BJ (cell line): Measurements from ENCODE around the gene GPT2. TPM values are rescaled to one million over a fixed set of nuclear protein-coding genes. Genes with fewer than 3 reads are reported as not detected.

Experiments used
- CTCF ChIA-PET: fragments of 350-600 bp; formaldehyde crosslinking; extraction: SDS; loops from one replicate; lab custom pipeline; 2021; ENCODE audit warnings: antibody characterized with exemption, inconsistent platforms; lab: Yijun Ruan, JAX
- POLR2A ChIA-PET: fragments of 300-600 bp; sonication (Branson Sonifier 250); formaldehyde crosslinking; extraction: SDS; loops from one replicate; lab custom pipeline; 2021; ENCODE audit warnings: antibody characterized with exemption; lab: Charles Lee
- DNase-seq: peaks from one replicate; pipeline ENCODE4 v3.0.0-alpha.2; 2011; ENCODE audit warnings: low read depth
- H3K27me3 ChIP-seq: 2 replicates; pipeline ENCODE4 v1.6.0; 2011; ENCODE audit warnings: low read length; ENCODE audit not compliant: control insufficient read depth, insufficient read depth
- H3K36me3 ChIP-seq: 2 replicates; pipeline ENCODE4 v1.5.1; 2011; ENCODE audit warnings: low read length; ENCODE audit not compliant: control insufficient read depth, insufficient read depth
- H3K4me3 ChIP-seq: 2 replicates; pipeline ENCODE4 v1.5.1; 2011; ENCODE audit warnings: low read depth, mild to moderate bottlenecking, control low read depth, low read length
- CTCF ChIP-seq: IDR thresholded peaks from 2 replicates; pipeline ENCODE4 v1.5.1; 2011; ENCODE audit warnings: low read depth, mild to moderate bottlenecking, control low read depth, inconsistent platforms, low read length, moderate library complexity; ENCODE audit not compliant: insufficient read depth
- polyA plus RNA-seq: library from polyadenylated mRNA; depleted of rRNA; stranded (reverse); fragments of >200 nt; gene quantifications from 2 replicates; pipeline ENCODE4 v1.2.3, GENCODE V29; 2011

GPT2 gene
- polyA plus RNA-seq, 1 experiment: 34.1 TPM

DNA sequence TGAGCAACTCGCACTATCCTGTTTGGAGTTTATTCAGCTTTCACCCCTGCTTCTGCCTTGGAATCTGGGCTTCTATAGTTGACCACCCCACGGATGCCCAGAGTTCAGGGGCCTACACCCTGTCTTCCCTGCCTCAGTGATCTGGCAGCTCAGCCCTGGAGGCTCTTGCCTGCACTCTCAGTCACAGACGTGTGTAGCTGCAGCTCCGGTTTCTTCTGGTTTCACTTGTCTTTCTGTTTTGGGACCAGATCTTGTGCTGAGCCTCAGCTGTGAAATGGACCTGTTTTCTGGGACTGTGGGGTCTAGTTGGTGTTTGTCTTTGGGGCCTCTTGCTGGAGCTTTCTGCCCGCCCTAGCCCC lies 5.8 kb downstream of the GPT2 start:
- ChIA-PET POLR2A (interaction anchor here (0.5 kb wide), 1 partner anchor 30 kb away, joined by 4 read pairs; no protein-coding TSS in a partner anchor), CTCF (interaction anchor here (0.7 to 1.3 kb wide), 3 partner anchors 18 to 36 kb away, joined by 3 read pairs; no protein-coding TSS in a partner anchor)
- no peak overlapping the region for H3K4me3 ChIP-seq
- no peak for TF ChIP-seq CTCF
- H3K27me3 ChIP-seq: no peaks in the 10 kb centered on the region
- peaks cover 2% of the 10 kb centered on the region; the same call in 1 of the 2 replicates for H3K36me3 ChIP-seq
- no peak for DNase-seq

- CTCF ChIA-PET: interaction anchor here (0.7 to 0.8 kb wide), 2 partner anchors 15 to 17 kb away, joined by 3 read pairs; no protein-coding TSS in a partner anchor
- POLR2A ChIA-PET: interaction anchor here (0.7 kb wide), 1 partner anchor 117 kb away, joined by 4 read pairs; no protein-coding TSS in a partner anchor
- Histone ChIP-seq H3K36me3 (peaks cover 2% of the 10 kb centered on the region; the same call in 1 of the 2 replicates), H3K27me3 (no peaks in the 10 kb centered on the region), H3K4me3 (no peak overlapping the region)
- no peak for TF ChIP-seq CTCF
- no peak for DNase-seq
These were observed 7.7 kb downstream of the GPT2 start for GRCh38 chr16:46891910-46892309.

- Histone ChIP-seq H3K36me3 (peaks cover 9% of the 10 kb centered on the region), H3K4me3 (no peak overlapping the region), H3K27me3 (no peaks in the 10 kb centered on the region)
- no peak for TF ChIP-seq CTCF
- ChIA-PET CTCF (interaction anchor here (1.8 to 7.6 kb wide), 2 partner anchors 15 to 40 kb away, joined by 6 to 33 read pairs; no protein-coding TSS in a partner anchor), POLR2A (interaction anchor here (0.6 kb wide), 1 partner anchor 9 kb away, joined by 11 read pairs; no protein-coding TSS in a partner anchor)
- no peak for DNase-seq
These were observed 10.0 kb downstream of the GPT2 start for GRCh38 chr16:46894036-46894672.

GRCh38 chr16:46895399-46896313 lies 11.5 kb downstream of the GPT2 start:
- DNase-seq: no peak
- Histone ChIP-seq H3K4me3 (no peak overlapping the region), H3K36me3 (peaks cover 16% of the 10 kb centered on the region), H3K27me3 (no peaks in the 10 kb centered on the region)
- TF ChIP-seq CTCF: no peak
- ChIA-PET CTCF (interaction anchor here (0.9 to 7.6 kb wide), 5 partner anchors 11 to 42 kb away, joined by 3 to 33 read pairs (median 6); no protein-coding TSS in a partner anchor), POLR2A (no interaction called here)
